ENCODE results near the gene RENBP. TPM values are rescaled to one million over a fixed set of nuclear protein-coding genes. Genes with fewer than 3 reads are reported as not detected.

Gene RENBP
- total RNA-seq, 1 donor, result 6.5 TPM

DNA sequence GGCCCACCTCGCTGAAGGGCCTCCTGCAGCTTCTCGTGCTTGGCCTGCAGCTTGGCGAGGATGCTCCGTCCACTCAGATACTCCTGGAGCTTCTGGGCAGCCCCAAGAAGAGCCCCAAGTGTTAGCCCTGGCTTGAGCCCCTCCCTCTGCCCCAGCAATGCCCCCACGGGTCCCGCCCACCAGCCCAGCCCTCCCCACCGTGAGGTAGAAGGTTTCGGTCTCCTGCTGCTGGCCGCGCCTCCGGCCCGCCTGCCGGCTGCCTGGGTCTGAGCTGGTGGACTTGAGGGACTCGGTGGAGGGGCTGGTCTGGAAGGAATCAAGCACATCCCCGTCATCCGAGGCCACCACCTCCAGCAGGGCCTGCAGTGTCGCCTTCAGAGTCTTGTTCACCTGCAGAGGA is 31.2 kb downstream of the RENBP start:
- no peak overlapping the region for H2AFZ ChIP-seq (ENCODE audit: low read length)
- no peaks in the 10 kb centered on the region for H3K79me2 ChIP-seq (ENCODE audit: insufficient read depth, low read length)
- H3K27ac ChIP-seq (ENCODE audit: low read depth, low read length), result no peak overlapping the region
- no peak overlapping the region for H3K4me2 ChIP-seq (ENCODE audit: insufficient read depth, low read length)
- H3K36me3 ChIP-seq (ENCODE audit: insufficient read depth, low read length), result no peaks in the 10 kb centered on the region
- no peaks in the 10 kb centered on the region for H4K20me1 ChIP-seq (ENCODE audit: insufficient read depth, low read length)
- H3K9me3 ChIP-seq (ENCODE audit: low read depth, low read length), result no peaks in the 10 kb centered on the region
- TF ChIP-seq, protein P1, sequence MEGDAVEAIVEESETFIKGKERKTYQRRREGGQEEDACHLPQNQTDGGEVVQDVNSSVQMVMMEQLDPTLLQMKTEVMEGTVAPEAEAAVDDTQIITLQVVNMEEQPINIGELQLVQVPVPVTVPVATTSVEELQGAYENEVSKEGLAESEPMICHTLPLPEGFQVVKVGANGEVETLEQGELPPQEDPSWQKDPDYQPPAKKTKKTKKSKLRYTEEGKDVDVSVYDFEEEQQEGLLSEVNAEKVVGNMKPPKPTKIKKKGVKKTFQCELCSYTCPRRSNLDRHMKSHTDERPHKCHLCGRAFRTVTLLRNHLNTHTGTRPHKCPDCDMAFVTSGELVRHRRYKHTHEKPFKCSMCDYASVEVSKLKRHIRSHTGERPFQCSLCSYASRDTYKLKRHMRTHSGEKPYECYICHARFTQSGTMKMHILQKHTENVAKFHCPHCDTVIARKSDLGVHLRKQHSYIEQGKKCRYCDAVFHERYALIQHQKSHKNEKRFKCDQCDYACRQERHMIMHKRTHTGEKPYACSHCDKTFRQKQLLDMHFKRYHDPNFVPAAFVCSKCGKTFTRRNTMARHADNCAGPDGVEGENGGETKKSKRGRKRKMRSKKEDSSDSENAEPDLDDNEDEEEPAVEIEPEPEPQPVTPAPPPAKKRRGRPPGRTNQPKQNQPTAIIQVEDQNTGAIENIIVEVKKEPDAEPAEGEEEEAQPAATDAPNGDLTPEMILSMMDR (IDR thresholded peaks at IDR 0.05; ENCODE audit: extremely low read depth, low read depth, low read length), result no peak
- H3K4me1 ChIP-seq (ENCODE audit: insufficient read depth, low read length), result no peaks in the 10 kb centered on the region
- H3K27me3 ChIP-seq (ENCODE audit: insufficient read depth, low read length), result no peaks in the 10 kb centered on the region
- H3K4me3 ChIP-seq (ENCODE audit: insufficient read depth, low read length), result no peak overlapping the region
- peak; percentile 55 for DNase-seq (ENCODE audit: insufficient read length, low spot score, missing footprints)

DNA sequence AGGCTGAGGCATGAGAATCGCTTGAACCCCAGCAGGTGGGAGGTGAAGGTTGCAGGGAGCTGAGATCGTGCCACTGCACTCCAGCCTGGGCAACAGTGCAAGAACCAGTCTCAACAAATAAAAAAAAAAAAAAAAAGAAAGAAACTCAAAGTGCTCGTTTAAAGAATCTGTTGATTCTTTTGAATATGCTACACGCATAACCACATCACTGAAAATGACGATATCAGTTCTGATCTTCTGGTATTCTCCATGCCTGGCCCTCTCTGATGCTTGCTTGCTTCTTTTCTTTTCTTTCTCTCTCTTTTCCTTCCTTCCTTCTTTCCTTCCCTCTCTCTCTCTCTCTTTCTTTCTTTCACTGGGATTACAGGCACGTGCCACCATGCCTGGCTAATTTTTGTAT is 32.6 kb downstream of the RENBP start:
- Histone ChIP-seq H4K20me1 (ENCODE audit: insufficient read depth, low read length) (no peaks in the 10 kb centered on the region), H3K4me2 (ENCODE audit: insufficient read depth, low read length) (no peak overlapping the region), H3K27ac (ENCODE audit: low read depth, low read length) (no peak overlapping the region), H3K79me2 (ENCODE audit: insufficient read depth, low read length) (no peaks in the 10 kb centered on the region), H3K27me3 (ENCODE audit: insufficient read depth, low read length) (no peaks in the 10 kb centered on the region), H3K4me1 (ENCODE audit: insufficient read depth, low read length) (no peaks in the 10 kb centered on the region), H2AFZ (ENCODE audit: low read length) (no peak overlapping the region), H3K36me3 (ENCODE audit: insufficient read depth, low read length) (no peaks in the 10 kb centered on the region), H3K9me3 (ENCODE audit: low read depth, low read length) (no peaks in the 10 kb centered on the region), H3K4me3 (ENCODE audit: insufficient read depth, low read length) (no peak overlapping the region)
- TF ChIP-seq, protein P1 (IDR thresholded peaks at IDR 0.05; ENCODE audit: extremely low read depth, low read depth, low read length), result no peak
- DNase-seq (ENCODE audit: insufficient read length, low spot score, missing footprints), result peak; percentile 37

DNA sequence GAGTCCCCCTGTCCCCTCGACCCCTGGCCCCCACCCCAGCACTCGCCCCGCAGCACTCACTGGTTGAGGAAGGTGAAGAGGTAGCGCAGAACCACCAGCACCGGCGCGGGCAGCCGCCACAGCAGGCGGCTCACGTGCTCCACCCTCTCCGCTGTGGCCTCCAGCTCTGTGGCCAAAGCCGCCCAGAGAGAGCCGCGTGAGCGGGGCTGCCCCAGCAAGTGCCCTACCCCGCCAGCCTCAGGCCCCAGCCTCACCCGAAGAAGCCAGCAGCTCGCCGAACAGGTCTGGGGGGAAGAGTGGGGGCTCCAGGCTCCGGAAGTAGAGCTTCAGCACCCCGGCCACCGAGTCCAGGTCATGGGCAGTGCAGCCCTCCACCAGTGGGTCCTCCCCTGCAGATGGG is 34.0 kb downstream of the RENBP start:
- no peaks in the 10 kb centered on the region for H3K36me3 ChIP-seq (ENCODE audit: insufficient read depth, low read length)
- no peaks in the 10 kb centered on the region for H3K27me3 ChIP-seq (ENCODE audit: insufficient read depth, low read length)
- no peak overlapping the region for H3K4me2 ChIP-seq (ENCODE audit: insufficient read depth, low read length)
- no peak overlapping the region for H3K4me3 ChIP-seq (ENCODE audit: insufficient read depth, low read length)
- H4K20me1 ChIP-seq (ENCODE audit: insufficient read depth, low read length), result no peaks in the 10 kb centered on the region
- H3K79me2 ChIP-seq (ENCODE audit: insufficient read depth, low read length), result no peaks in the 10 kb centered on the region
- no peaks in the 10 kb centered on the region for H3K9me3 ChIP-seq (ENCODE audit: low read depth, low read length)
- H2AFZ ChIP-seq (ENCODE audit: low read length), result no peak overlapping the region
- TF ChIP-seq, protein P1 (IDR thresholded peaks at IDR 0.05; ENCODE audit: extremely low read depth, low read depth, low read length), result no peak
- no peaks in the 10 kb centered on the region for H3K4me1 ChIP-seq (ENCODE audit: insufficient read depth, low read length)
- DNase-seq (ENCODE audit: insufficient read length, low spot score, missing footprints), result no peak
- H3K27ac ChIP-seq (ENCODE audit: low read depth, low read length), result no peak overlapping the region

DNA sequence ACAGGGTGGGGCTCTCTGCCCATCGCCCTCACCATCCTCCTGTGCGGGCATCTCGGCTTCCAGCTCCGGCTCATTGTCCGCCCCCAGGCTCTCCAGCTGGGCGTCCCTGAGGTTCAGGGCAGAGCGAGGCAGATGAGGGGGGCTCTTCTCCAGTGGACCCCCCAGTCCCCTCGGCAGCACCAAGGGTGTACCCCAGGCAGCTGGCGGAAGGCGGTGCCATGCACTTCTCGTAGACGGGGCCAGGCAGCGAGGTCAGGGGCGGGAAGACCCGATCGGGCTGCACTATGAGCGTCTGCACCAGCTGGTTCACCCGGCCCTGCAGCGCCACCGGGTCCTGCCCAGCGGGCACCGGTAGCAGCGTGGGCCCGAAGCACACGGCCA is 34.5 kb downstream of the RENBP start:
- Histone ChIP-seq H3K36me3 (ENCODE audit: insufficient read depth, low read length) (no peaks in the 10 kb centered on the region), H2AFZ (ENCODE audit: low read length) (no peak overlapping the region), H3K9me3 (ENCODE audit: low read depth, low read length) (no peaks in the 10 kb centered on the region), H3K79me2 (ENCODE audit: insufficient read depth, low read length) (no peaks in the 10 kb centered on the region), H4K20me1 (ENCODE audit: insufficient read depth, low read length) (no peaks in the 10 kb centered on the region), H3K4me3 (ENCODE audit: insufficient read depth, low read length) (no peak overlapping the region), H3K27ac (ENCODE audit: low read depth, low read length) (no peak overlapping the region), H3K4me2 (ENCODE audit: insufficient read depth, low read length) (no peak overlapping the region), H3K4me1 (ENCODE audit: insufficient read depth, low read length) (no peaks in the 10 kb centered on the region), H3K27me3 (ENCODE audit: insufficient read depth, low read length) (no peaks in the 10 kb centered on the region)
- TF ChIP-seq, protein P1 (IDR thresholded peaks at IDR 0.05; ENCODE audit: extremely low read depth, low read depth, low read length), result no peak
- no peak for DNase-seq (ENCODE audit: insufficient read length, low spot score, missing footprints)
